Thyroid gland (tissue), 4 donors: Measurements from ENCODE around the gene GNL2.

Source experiments
- CTCF ChIP-seq, 6 experiments: fragments of 200-600 bp in 3 of 6; fragments of 450-650 bp in 3 of 6; sonication (generic) in 3 of 6; IDR thresholded peaks; one replicate each; pipeline ENCODE4 v1.5.1; 2016 to 2019; ENCODE audit warnings: antibody characterized with exemption in 6 of 6, mild to moderate bottlenecking in 2 of 6, inconsistent platforms in 1 of 6, moderate library complexity in 1 of 6
- POLR2A ChIP-seq, 2 donors: fragments of 450-650 bp; IDR thresholded peaks; one replicate each; pipeline ENCODE4 v1.6.1; 2017; ENCODE audit warnings: antibody characterized with exemption in 2 of 2, mild to moderate bottlenecking in 2 of 2, moderate library complexity in 1 of 2

GRCh38 chr1:37561133-37562132 is 34.3 kb downstream of the GNL2 start:
- peak in 1 of 6 experiments; percentile 18 for TF ChIP-seq CTCF (IDR thresholded peaks at IDR 0.05)
- TF ChIP-seq POLR2A (IDR thresholded peaks at IDR 0.05), result no peak
